ENCODE measurements around the gene IQCM.

- TF ChIP-seq YY1 (tag by site-specific recombination; IDR thresholded peaks at IDR 0.05): no peak
- no peak for TF ChIP-seq CTCF (tag by site-specific recombination; IDR thresholded peaks at IDR 0.05)
- no peak for TF ChIP-seq REST (tag by site-specific recombination; IDR thresholded peaks at IDR 0.05)
- TF ChIP-seq ZNF785 (tag by site-specific recombination; IDR thresholded peaks at IDR 0.05): no peak
- TF ChIP-seq KLF7 (tag by site-specific recombination; IDR thresholded peaks at IDR 0.05; ENCODE audit: borderline replicate concordance): no peak
- TF ChIP-seq ZNF544 (tag by site-specific recombination; IDR thresholded peaks at IDR 0.05): no peak
- TF ChIP-seq REPIN1 (tag by site-specific recombination; IDR thresholded peaks at IDR 0.05; ENCODE audit: low read depth): no peak
- no peak for TF ChIP-seq PRDM1 (tag by site-specific recombination; IDR thresholded peaks at IDR 0.05)
- no peak for TF ChIP-seq ZNF548 (tag by site-specific recombination; IDR thresholded peaks at IDR 0.05)
Measured at GRCh38 chr4:149404143-149404542, 411.5 kb downstream of the IQCM start.
